Inferior parietal cortex (tissue), 1 donor: ENCODE results near the gene XPC.
"Not testable (repeated sequence)": the region's sequence is repeated elsewhere in the genome, so short reads cannot be mapped to it uniquely, and the experiment has no call there.

Experiments
- DNase-seq: peaks from one replicate; pipeline ENCODE4 v3.0.0-alpha.2; 2016; ENCODE audit errors: extremely low spot score

Gene XPC

GRCh38 chr3:14133188-14133800 is 45.1 kb downstream of the XPC start:
- no peak for DNase-seq

- DNase-seq, result no peak
These were observed 45.7 kb downstream of the XPC start for GRCh38 chr3:14132689-14133088.

- DNase-seq, result no peak
These were observed 46.3 kb downstream of the XPC start for GRCh38 chr3:14132120-14132519.

- DNase-seq, result no peak
These were observed 47.3 kb downstream of the XPC start for GRCh38 chr3:14131134-14131533.

- no peak for DNase-seq
These were observed 47.7 kb downstream of the XPC start for GRCh38 chr3:14130707-14131106.

- DNase-seq, result no peak
These were observed 48.2 kb downstream of the XPC start for GRCh38 chr3:14130230-14130629.

GRCh38 chr3:14129296-14129695 is 49.1 kb downstream of the XPC start:
- DNase-seq, result no peak

- DNase-seq, result no peak
These were observed 49.7 kb downstream of the XPC start for GRCh38 chr3:14128724-14129123.

- DNase-seq, result no peak
These were observed 50.8 kb downstream of the XPC start for GRCh38 chr3:14127516-14128161.

GRCh38 chr3:14126887-14127505 is 51.4 kb downstream of the XPC start:
- DNase-seq, result no peak

- no peak for DNase-seq
These were observed 52.1 kb downstream of the XPC start for GRCh38 chr3:14126017-14126886.

- DNase-seq, result peak; percentile 53
These were observed 53.0 kb downstream of the XPC start for GRCh38 chr3:14125193-14126016.

GRCh38 chr3:14124615-14125192 is 53.7 kb downstream of the XPC start, which contains the start of the genes CHCHD4 and TMEM43:
TSS of gene CHCHD4 (minus strand) at chr3:14124870. CDS start at chr3:14124676, 194 bp downstream.
TSS of gene TMEM43 (plus strand) at chr3:14125052. CDS start at chr3:14125194, 142 bp downstream.
- peak; percentile 100 for DNase-seq

GRCh38 chr3:14124223-14124614 is 54.2 kb downstream of the XPC start:
- DNase-seq, result peak; percentile 55

GRCh38 chr3:14123308-14124222 is 54.8 kb downstream of the XPC start:
- no peak for DNase-seq

- DNase-seq, result no peak
These were observed 56.1 kb downstream of the XPC start for GRCh38 chr3:14122301-14122700.

GRCh38 chr3:14121859-14122258 is 56.5 kb downstream of the XPC start:
- DNase-seq, result no peak

- not testable (repeated sequence) for DNase-seq
These were observed 57.4 kb downstream of the XPC start for GRCh38 chr3:14120921-14121448.

GRCh38 chr3:14120111-14120920 is 58.1 kb downstream of the XPC start:
- DNase-seq, result no peak
